Dendritic cell treated with granulocyte-macrophage colony-stimulating factor and Interleukin-4, amounts not matched to agents 40 ng/mL and 50 ng/mL, for 4 days (primary cell): ENCODE results near the gene NID1.

Source experiments
- H3K27ac Mint-ChIP-seq: one replicate; pipeline ENCODE4 v1.8.0; 2022; ENCODE audit warnings: mild to moderate bottlenecking, mixed read lengths
- H3K27me3 Mint-ChIP-seq: one replicate; pipeline ENCODE4 v1.8.0; 2022; ENCODE audit warnings: mild to moderate bottlenecking, mixed read lengths
- H3K36me3 Mint-ChIP-seq: one replicate; pipeline ENCODE4 v1.8.0; 2022; ENCODE audit warnings: low read depth, mixed read lengths
- H3K4me1 Mint-ChIP-seq: one replicate; pipeline ENCODE4 v1.8.0; 2022; ENCODE audit warnings: low read depth, mixed read lengths
- H3K4me3 Mint-ChIP-seq: one replicate; pipeline ENCODE4 v1.8.0; 2022; ENCODE audit warnings: mild to moderate bottlenecking, moderate library complexity, mixed read lengths
- H3K9me3 Mint-ChIP-seq: one replicate; pipeline ENCODE4 v1.8.0; 2022; ENCODE audit warnings: mixed read lengths
- intact Hi-C: fragments of 100-400 bp; cut with micrococcal nuclease; formaldehyde crosslinking; loops from one replicate; pipeline ENCODE4 v1.15.0; 2022

NID1 gene

GRCh38 chr1:235952950-235953615 lies 111.8 kb downstream of the NID1 start:
- Mint-ChIP-seq H3K4me3 (no peak overlapping the region), H3K27me3 (peaks cover 2% of the 10 kb centered on the region), H3K9me3 (no peaks in the 10 kb centered on the region), H3K36me3 (no peaks in the 10 kb centered on the region), H3K4me1 (peaks cover 77% of the 10 kb centered on the region), H3K27ac (no peak overlapping the region)
- intact Hi-C loops: no loop called here

GRCh38 chr1:235951661-235952060 lies 113.2 kb downstream of the NID1 start:
- Mint-ChIP-seq H3K9me3 (no peaks in the 10 kb centered on the region), H3K36me3 (no peaks in the 10 kb centered on the region), H3K27me3 (peaks cover 2% of the 10 kb centered on the region), H3K4me1 (peaks cover 87% of the 10 kb centered on the region), H3K4me3 (no peak overlapping the region), H3K27ac (no peak overlapping the region)
- intact Hi-C loops: no loop called here

- intact Hi-C loops: no loop called here
These were observed 114.6 kb downstream of the NID1 start for GRCh38 chr1:235950318-235950717.

GRCh38 chr1:235948774-235949427 lies 116.0 kb downstream of the NID1 start:
- Mint-ChIP-seq H3K27ac (peak overlapping the region; percentile 63), H3K4me1 (peaks cover 86% of the 10 kb centered on the region), H3K27me3 (peaks cover 2% of the 10 kb centered on the region), H3K36me3 (no peaks in the 10 kb centered on the region), H3K9me3 (no peaks in the 10 kb centered on the region), H3K4me3 (no peak overlapping the region)
- intact Hi-C loops: no loop called here

More at GRCh38 chr1:235950318-235950717, 114.6 kb downstream of the NID1 start:
- Mint-ChIP-seq H3K9me3 (no peaks in the 10 kb centered on the region), H3K4me1 (peaks cover 89% of the 10 kb centered on the region), H3K27ac (no peak overlapping the region), H3K27me3 (peaks cover 2% of the 10 kb centered on the region), H3K36me3 (no peaks in the 10 kb centered on the region), H3K4me3 (no peak overlapping the region)

GRCh38 chr1:235947989-235948388 lies 116.9 kb downstream of the NID1 start:
- no peaks in the 10 kb centered on the region for H3K9me3 Mint-ChIP-seq
- H3K36me3 Mint-ChIP-seq: no peaks in the 10 kb centered on the region
- peaks cover 86% of the 10 kb centered on the region for H3K4me1 Mint-ChIP-seq

GRCh38 chr1:235946571-235946981 lies 118.3 kb downstream of the NID1 start:
- H3K4me3 Mint-ChIP-seq: peak overlapping the region; percentile 65
- intact Hi-C loops: no loop called here
- peaks cover 5% of the 10 kb centered on the region for H3K27me3 Mint-ChIP-seq
- H3K36me3 Mint-ChIP-seq: no peaks in the 10 kb centered on the region
- H3K27ac Mint-ChIP-seq: peak overlapping the region; percentile 82
- H3K4me1 Mint-ChIP-seq: peaks cover 86% of the 10 kb centered on the region
- H3K9me3 Mint-ChIP-seq: no peaks in the 10 kb centered on the region

More at GRCh38 chr1:235947989-235948388, 116.9 kb downstream of the NID1 start:
- intact Hi-C loops: no loop called here
- Mint-ChIP-seq H3K4me3 (no peak overlapping the region), H3K27ac (peak overlapping the region; percentile 7), H3K27me3 (peaks cover 2% of the 10 kb centered on the region)

GRCh38 chr1:235945775-235946570 lies 118.9 kb downstream of the NID1 start:
- Mint-ChIP-seq H3K9me3 (no peaks in the 10 kb centered on the region), H3K36me3 (no peaks in the 10 kb centered on the region), H3K4me3 (peak overlapping the region; percentile 65), H3K27me3 (peaks cover 5% of the 10 kb centered on the region), H3K4me1 (peaks cover 86% of the 10 kb centered on the region), H3K27ac (peak overlapping the region; percentile 82)
- intact Hi-C loops: no loop called here

- no peak overlapping the region for H3K27ac Mint-ChIP-seq
- intact Hi-C loops: no loop called here
- H3K36me3 Mint-ChIP-seq: no peaks in the 10 kb centered on the region
- no peak overlapping the region for H3K4me3 Mint-ChIP-seq
- H3K27me3 Mint-ChIP-seq: peaks cover 9% of the 10 kb centered on the region
- peaks cover 93% of the 10 kb centered on the region for H3K4me1 Mint-ChIP-seq
- H3K9me3 Mint-ChIP-seq: no peaks in the 10 kb centered on the region
These were observed 121.2 kb downstream of the NID1 start for GRCh38 chr1:235943581-235944114.

- peaks cover 9% of the 10 kb centered on the region for H3K27me3 Mint-ChIP-seq
- H3K9me3 Mint-ChIP-seq: no peaks in the 10 kb centered on the region
- intact Hi-C loops: no loop called here
- peaks cover 95% of the 10 kb centered on the region for H3K4me1 Mint-ChIP-seq
- H3K27ac Mint-ChIP-seq: no peak overlapping the region
- no peak overlapping the region for H3K4me3 Mint-ChIP-seq
- no peaks in the 10 kb centered on the region for H3K36me3 Mint-ChIP-seq
These were observed 121.8 kb downstream of the NID1 start for GRCh38 chr1:235942979-235943575.

- peaks cover 9% of the 10 kb centered on the region for H3K27me3 Mint-ChIP-seq
- no peaks in the 10 kb centered on the region for H3K9me3 Mint-ChIP-seq
- H3K27ac Mint-ChIP-seq: no peak overlapping the region
- peaks cover 91% of the 10 kb centered on the region for H3K4me1 Mint-ChIP-seq
- H3K4me3 Mint-ChIP-seq: no peak overlapping the region
- intact Hi-C loops: no loop called here
- H3K36me3 Mint-ChIP-seq: no peaks in the 10 kb centered on the region
These were observed 122.3 kb downstream of the NID1 start for GRCh38 chr1:235942625-235942934.

- Mint-ChIP-seq H3K27me3 (peaks cover 9% of the 10 kb centered on the region), H3K9me3 (no peaks in the 10 kb centered on the region), H3K27ac (peak overlapping the region; percentile 19), H3K4me3 (no peak overlapping the region), H3K4me1 (peaks cover 91% of the 10 kb centered on the region), H3K36me3 (no peaks in the 10 kb centered on the region)
- intact Hi-C loops: no loop called here
These were observed 122.8 kb downstream of the NID1 start for GRCh38 chr1:235941876-235942624.

GRCh38 chr1:235940285-235940684 lies 124.6 kb downstream of the NID1 start:
- H3K4me1 Mint-ChIP-seq: peaks cover 88% of the 10 kb centered on the region
- intact Hi-C loops: no loop called here
- H3K4me3 Mint-ChIP-seq: no peak overlapping the region
- no peaks in the 10 kb centered on the region for H3K36me3 Mint-ChIP-seq
- H3K27me3 Mint-ChIP-seq: peaks cover 13% of the 10 kb centered on the region
- H3K27ac Mint-ChIP-seq: no peak overlapping the region
- no peaks in the 10 kb centered on the region for H3K9me3 Mint-ChIP-seq

GRCh38 chr1:235939480-235939775 lies 125.5 kb downstream of the NID1 start:
- peak overlapping the region; percentile 5 for H3K4me3 Mint-ChIP-seq
- intact Hi-C loops: loop anchor here (5.0 to 10.0 kb wide), 2 partner anchors 33 to 75 kb away; partner anchors contain the start of gene LYST
- peaks cover 13% of the 10 kb centered on the region for H3K27me3 Mint-ChIP-seq
- H3K36me3 Mint-ChIP-seq: no peaks in the 10 kb centered on the region
- H3K27ac Mint-ChIP-seq: peak overlapping the region; percentile 77
- peaks cover 90% of the 10 kb centered on the region for H3K4me1 Mint-ChIP-seq
- no peaks in the 10 kb centered on the region for H3K9me3 Mint-ChIP-seq
